ENCODE data around the gene RPS18. TPM values are rescaled to one million over a fixed set of nuclear protein-coding genes. Genes with fewer than 3 reads are reported as not detected.

Gene RPS18
- total and polyA plus RNA-seq, 10 of the 15 experiments (the other 5 are each of a cell fraction or from before 2014, with no cell fraction given), result 4,228 to 20,828 (median 7,406) TPM

GRCh38 chr6:33317669-33318425, 46.0 kb downstream of the RPS18 start, which contains the start of gene ZBTB22 (continued):
- TF ChIP-seq JUNB (IDR thresholded peaks at IDR 0.05) (no peak), TBL1XR1 (IDR thresholded peaks at IDR 0.05; ENCODE audit: low read depth, low read length) (no peak), ZBTB4 (CRISPR knock-in tag; IDR thresholded peaks at IDR 0.05) (no peak), CBX3 (IDR thresholded peaks at IDR 0.05; ENCODE audit: borderline replicate concordance, low read depth) (no peak), RFX5 (IDR thresholded peaks at IDR 0.05; ENCODE audit: low read depth, low read length) (0 out of 2 replicates have a peak, but pooled peaks have one; percentile 57), ZZZ3 (IDR thresholded peaks at IDR 0.05; ENCODE audit: control insufficient read depth, insufficient read length, low read depth) (no peak), ZNF274 (IDR thresholded peaks at IDR 0.05; ENCODE audit: insufficient read depth, insufficient read length) (no peak), NR2C1 (IDR thresholded peaks at IDR 0.05) (no peak), EED (IDR thresholded peaks at IDR 0.05; ENCODE audit: low read depth) (no peak), POU2F2 (IDR thresholded peaks at IDR 0.05; ENCODE audit: borderline replicate concordance, low read depth, low read length) (no peak), IKZF2 (IDR thresholded peaks at IDR 0.05) (no peak), NFIC (IDR thresholded peaks at IDR 0.05; ENCODE audit: low read depth, low read length) (no peak; the same call in 1 of the 2 replicates), PKNOX1 (IDR thresholded peaks at IDR 0.05) (no peak; the same call in 1 of the 2 replicates), ATF7 (IDR thresholded peaks at IDR 0.05; ENCODE audit: low read depth) (peak; percentile 55), SRF (IDR thresholded peaks at IDR 0.05; ENCODE audit: low read depth in 2 of 2, low read length in 2 of 2) (no peak), HDAC6 (IDR thresholded peaks at IDR 0.05; ENCODE audit: unreplicated experiment) (no peak), USF1 (IDR thresholded peaks at IDR 0.05; ENCODE audit: borderline replicate concordance, extremely low read length, insufficient read depth, low read depth, low read length) (no peak), RBBP5 (conservative IDR thresholded peaks at IDR 0.05) (no peak), JUND (IDR thresholded peaks at IDR 0.05; ENCODE audit: low read depth, low read length) (no peak), TCF7 (IDR thresholded peaks at IDR 0.05; ENCODE audit: borderline replicate concordance) (no peak), TARDBP (IDR thresholded peaks at IDR 0.05; ENCODE audit: borderline replicate concordance) (no peak), POLR2A (IDR thresholded peaks at IDR 0.05; ENCODE audit: low read depth, low read length) (peak; percentile 58), IRF3 (IDR thresholded peaks at IDR 0.05) (peak; percentile 35; the same call in 1 of the 2 replicates), TCF3 (IDR thresholded peaks at IDR 0.05; ENCODE audit: borderline replicate concordance, insufficient read depth, low read depth, low read length) (no peak), KAT2A (conservative IDR thresholded peaks at IDR 0.05; ENCODE audit: control insufficient read depth, low read depth, low read length) (no peak)
